ENCODE measurements around the gene PCDHA6. TPM values are rescaled to one million over a fixed set of nuclear protein-coding genes. Genes with fewer than 3 reads are reported as not detected.
"Not testable (repeated sequence)": the region's sequence is repeated elsewhere in the genome, so short reads cannot be mapped to it uniquely, and the experiment has no call there.

PCDHA6 gene
- total RNA-seq, 1 donor from 2014 or later = 2.7 TPM

DNA sequence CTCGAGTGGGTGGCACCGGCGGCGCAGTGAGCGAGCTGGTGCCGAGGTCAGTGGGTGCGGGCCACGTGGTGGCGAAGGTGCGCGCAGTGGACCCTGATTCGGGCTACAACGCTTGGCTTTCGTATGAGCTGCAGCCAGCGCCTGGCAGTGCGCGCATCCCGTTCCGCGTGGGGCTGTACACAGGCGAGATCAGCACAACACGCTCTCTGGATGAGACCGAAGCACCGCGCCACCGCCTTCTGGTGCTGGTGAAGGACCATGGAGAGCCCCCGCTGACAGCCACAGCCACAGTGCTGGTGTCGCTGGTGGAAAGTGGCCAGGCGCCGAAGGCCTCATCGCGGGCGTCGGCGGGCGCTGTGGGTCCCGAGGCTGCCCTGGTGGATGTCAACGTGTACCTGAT is 4.3 kb upstream of the PCDHA6 start:
- Histone ChIP-seq H3K9ac (ENCODE audit: low read length) (no peak overlapping the region), H3K4me1 (ENCODE audit: insufficient read depth, low read length) (no peaks in the 10 kb centered on the region), H3K79me2 (ENCODE audit: insufficient read depth, low read length) (no peaks in the 10 kb centered on the region), H3K9me3 (ENCODE audit: insufficient read depth, low read depth, low read length) (peaks cover 13% of the 10 kb centered on the region), H2AFZ (ENCODE audit: low read depth, low read length) (no peak overlapping the region), H3K4me2 (ENCODE audit: low read length) (no peak overlapping the region), H3K4me3 (ENCODE audit: insufficient read depth, low read depth, low read length) (no peak overlapping the region), H3K27ac (ENCODE audit: low read depth, low read length) (no peak overlapping the region), H4K20me1 (ENCODE audit: insufficient read depth, low read length) (no peaks in the 10 kb centered on the region), H3K36me3 (ENCODE audit: insufficient read depth, low read length) (no peaks in the 10 kb centered on the region), H3K27me3 (ENCODE audit: insufficient read depth, low read length) (no peaks in the 10 kb centered on the region)
- Mint-ChIP-seq H3K4me3 (ENCODE audit: unreplicated experiment) (no peak overlapping the region), H3K4me1 (ENCODE audit: low read depth, unreplicated experiment) (no peaks in the 10 kb centered on the region), H3K27me3 (ENCODE audit: low read depth, unreplicated experiment) (no peaks in the 10 kb centered on the region), H3K36me3 (ENCODE audit: low read depth, unreplicated experiment) (peaks cover 15% of the 10 kb centered on the region), H3K9me3 (ENCODE audit: unreplicated experiment) (peaks cover 3% of the 10 kb centered on the region), H3K27ac (ENCODE audit: unreplicated experiment) (no peak overlapping the region)
- no peak for TF ChIP-seq EZH2 (IDR thresholded peaks at IDR 0.05; ENCODE audit: insufficient read depth, low read length)
- TF ChIP-seq, protein P1, sequence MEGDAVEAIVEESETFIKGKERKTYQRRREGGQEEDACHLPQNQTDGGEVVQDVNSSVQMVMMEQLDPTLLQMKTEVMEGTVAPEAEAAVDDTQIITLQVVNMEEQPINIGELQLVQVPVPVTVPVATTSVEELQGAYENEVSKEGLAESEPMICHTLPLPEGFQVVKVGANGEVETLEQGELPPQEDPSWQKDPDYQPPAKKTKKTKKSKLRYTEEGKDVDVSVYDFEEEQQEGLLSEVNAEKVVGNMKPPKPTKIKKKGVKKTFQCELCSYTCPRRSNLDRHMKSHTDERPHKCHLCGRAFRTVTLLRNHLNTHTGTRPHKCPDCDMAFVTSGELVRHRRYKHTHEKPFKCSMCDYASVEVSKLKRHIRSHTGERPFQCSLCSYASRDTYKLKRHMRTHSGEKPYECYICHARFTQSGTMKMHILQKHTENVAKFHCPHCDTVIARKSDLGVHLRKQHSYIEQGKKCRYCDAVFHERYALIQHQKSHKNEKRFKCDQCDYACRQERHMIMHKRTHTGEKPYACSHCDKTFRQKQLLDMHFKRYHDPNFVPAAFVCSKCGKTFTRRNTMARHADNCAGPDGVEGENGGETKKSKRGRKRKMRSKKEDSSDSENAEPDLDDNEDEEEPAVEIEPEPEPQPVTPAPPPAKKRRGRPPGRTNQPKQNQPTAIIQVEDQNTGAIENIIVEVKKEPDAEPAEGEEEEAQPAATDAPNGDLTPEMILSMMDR (IDR thresholded peaks at IDR 0.05; ENCODE audit: insufficient read depth, low read depth, low read length) = no peak
- DNase-seq (ENCODE audit: low read depth) = no peak
- FAIRE-seq = no peak

DNA sequence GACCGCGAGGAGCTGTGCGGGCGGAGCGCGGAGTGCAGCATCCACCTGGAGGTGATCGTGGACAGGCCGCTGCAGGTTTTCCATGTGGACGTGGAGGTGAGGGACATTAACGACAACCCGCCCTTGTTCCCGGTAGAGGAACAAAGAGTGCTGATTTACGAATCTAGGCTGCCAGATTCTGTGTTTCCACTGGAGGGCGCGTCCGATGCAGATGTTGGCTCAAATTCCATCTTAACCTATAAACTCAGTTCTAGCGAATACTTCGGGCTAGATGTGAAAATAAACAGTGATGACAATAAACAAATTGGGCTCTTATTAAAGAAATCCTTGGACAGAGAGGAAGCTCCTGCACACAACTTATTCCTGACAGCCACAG is 590 bp downstream of the PCDHA6 start:
- Histone ChIP-seq H3K27ac (ENCODE audit: low read depth, low read length) (no peak overlapping the region), H3K27me3 (ENCODE audit: insufficient read depth, low read length) (no peaks in the 10 kb centered on the region), H3K4me1 (ENCODE audit: insufficient read depth, low read length) (no peaks in the 10 kb centered on the region), H2AFZ (ENCODE audit: low read depth, low read length) (no peak overlapping the region), H3K4me3 (ENCODE audit: insufficient read depth, low read depth, low read length) (no peak overlapping the region), H3K36me3 (ENCODE audit: insufficient read depth, low read length) (no peaks in the 10 kb centered on the region), H3K9ac (ENCODE audit: low read length) (no peak overlapping the region), H3K9me3 (ENCODE audit: insufficient read depth, low read depth, low read length) (peaks cover 9% of the 10 kb centered on the region), H3K79me2 (ENCODE audit: insufficient read depth, low read length) (no peaks in the 10 kb centered on the region), H4K20me1 (ENCODE audit: insufficient read depth, low read length) (no peaks in the 10 kb centered on the region), H3K4me2 (ENCODE audit: low read length) (no peak overlapping the region)
- DNase-seq (ENCODE audit: low read depth) (no peak), FAIRE-seq (no peak)
- Mint-ChIP-seq H3K36me3 (ENCODE audit: low read depth, unreplicated experiment) (peaks cover 14% of the 10 kb centered on the region), H3K4me1 (ENCODE audit: low read depth, unreplicated experiment) (no peaks in the 10 kb centered on the region), H3K27me3 (ENCODE audit: low read depth, unreplicated experiment) (no peaks in the 10 kb centered on the region), H3K4me3 (ENCODE audit: unreplicated experiment) (peak overlapping the region; percentile 64), H3K27ac (ENCODE audit: unreplicated experiment) (no peak overlapping the region), H3K9me3 (ENCODE audit: unreplicated experiment) (peaks cover 6% of the 10 kb centered on the region)
- TF ChIP-seq, protein P1 (IDR thresholded peaks at IDR 0.05; ENCODE audit: insufficient read depth, low read depth, low read length) = no peak
- TF ChIP-seq EZH2 (IDR thresholded peaks at IDR 0.05; ENCODE audit: insufficient read depth, low read length) = no peak

DNA sequence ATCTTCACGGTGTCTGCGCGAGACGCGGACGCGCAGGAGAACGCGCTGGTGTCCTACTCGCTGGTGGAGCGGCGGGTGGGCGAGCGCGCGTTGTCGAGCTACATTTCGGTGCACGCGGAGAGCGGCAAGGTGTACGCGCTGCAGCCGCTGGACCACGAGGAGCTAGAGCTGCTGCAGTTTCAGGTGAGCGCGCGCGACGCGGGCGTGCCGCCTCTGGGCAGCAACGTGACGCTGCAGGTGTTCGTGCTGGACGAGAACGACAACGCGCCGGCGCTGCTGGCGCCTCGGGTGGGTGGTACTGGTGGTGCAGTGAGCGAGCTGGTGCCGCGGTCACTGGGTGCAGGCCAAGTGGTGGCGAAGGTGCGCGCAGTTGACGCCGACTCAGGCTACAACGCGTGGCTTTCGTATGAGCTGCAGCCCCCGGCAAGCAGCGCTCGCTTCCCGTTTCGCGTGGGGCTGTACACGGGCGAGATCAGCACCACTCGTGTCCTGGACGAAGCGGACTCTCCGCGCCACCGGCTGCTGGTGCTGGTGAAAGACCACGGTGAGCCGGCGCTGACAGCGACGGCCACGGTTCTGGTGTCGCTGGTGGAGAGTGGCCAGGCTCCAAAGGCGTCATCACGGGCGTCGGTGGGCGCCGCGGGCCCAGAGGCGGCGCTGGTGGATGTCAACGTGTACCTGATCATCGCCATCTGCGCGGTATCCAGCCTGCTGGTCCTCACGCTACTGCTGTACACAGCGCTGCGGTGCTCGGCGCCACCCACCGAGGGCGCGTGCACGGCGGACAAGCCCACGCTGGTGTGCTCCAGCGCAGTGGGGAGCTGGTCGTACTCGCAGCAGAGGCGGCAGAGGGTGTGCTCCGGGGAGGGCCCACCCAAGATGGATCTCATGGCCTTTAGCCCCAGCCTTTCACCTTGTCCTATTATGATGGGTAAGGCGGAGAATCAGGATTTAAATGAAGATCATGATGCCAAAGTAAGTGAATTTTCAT is 2.0 kb downstream of the PCDHA6 start:
- H4K20me1 ChIP-seq (ENCODE audit: insufficient read depth, low read length); H3K4me3 ChIP-seq (ENCODE audit: insufficient read depth, low read depth, low read length); H3K79me2 ChIP-seq (ENCODE audit: insufficient read depth, low read length); H3K4me2 ChIP-seq (ENCODE audit: low read length); H3K27me3 Mint-ChIP-seq (ENCODE audit: low read depth, unreplicated experiment); H3K4me1 Mint-ChIP-seq (ENCODE audit: low read depth, unreplicated experiment); H3K9ac ChIP-seq (ENCODE audit: low read length); FAIRE-seq; H3K27me3 ChIP-seq (ENCODE audit: insufficient read depth, low read length); H3K4me3 Mint-ChIP-seq (ENCODE audit: unreplicated experiment); DNase-seq (ENCODE audit: low read depth); H3K9me3 ChIP-seq (ENCODE audit: insufficient read depth, low read depth, low read length); H3K4me1 ChIP-seq (ENCODE audit: insufficient read depth, low read length); H2AFZ ChIP-seq (ENCODE audit: low read depth, low read length); H3K27ac Mint-ChIP-seq (ENCODE audit: unreplicated experiment); H3K27ac ChIP-seq (ENCODE audit: low read depth, low read length); H3K36me3 ChIP-seq (ENCODE audit: insufficient read depth, low read length): not testable (repeated sequence)
- peaks cover 18% of the 10 kb centered on the region for H3K36me3 Mint-ChIP-seq (ENCODE audit: low read depth, unreplicated experiment)
- H3K9me3 Mint-ChIP-seq (ENCODE audit: unreplicated experiment) = peaks cover 11% of the 10 kb centered on the region
